Stimulated activated CD4-positive, alpha-beta T cell treated with anti-CD3 and anti-CD28 coated beads, TNF-alpha, amount 100 ng/mL, for 24 hours (primary cell): ENCODE results near the gene KRT75.
"Not testable (repeated sequence)": the region's sequence is repeated elsewhere in the genome, so short reads cannot be mapped to it uniquely, and the experiment has no call there.

Experiments
- DNase-seq, 3 experiments: peaks; one replicate each; pipeline ENCODE4 v3.0.0-alpha.2; 2020; ENCODE audit warnings: low read depth in 3 of 3

Gene KRT75

GRCh38 chr12:52415870-52416750, 18.1 kb downstream of the KRT75 start:
- DNase-seq, result no peak

- DNase-seq, result no peak
Observed at GRCh38 chr12:52414936-52415335, 19.2 kb downstream of the KRT75 start.

DNA sequence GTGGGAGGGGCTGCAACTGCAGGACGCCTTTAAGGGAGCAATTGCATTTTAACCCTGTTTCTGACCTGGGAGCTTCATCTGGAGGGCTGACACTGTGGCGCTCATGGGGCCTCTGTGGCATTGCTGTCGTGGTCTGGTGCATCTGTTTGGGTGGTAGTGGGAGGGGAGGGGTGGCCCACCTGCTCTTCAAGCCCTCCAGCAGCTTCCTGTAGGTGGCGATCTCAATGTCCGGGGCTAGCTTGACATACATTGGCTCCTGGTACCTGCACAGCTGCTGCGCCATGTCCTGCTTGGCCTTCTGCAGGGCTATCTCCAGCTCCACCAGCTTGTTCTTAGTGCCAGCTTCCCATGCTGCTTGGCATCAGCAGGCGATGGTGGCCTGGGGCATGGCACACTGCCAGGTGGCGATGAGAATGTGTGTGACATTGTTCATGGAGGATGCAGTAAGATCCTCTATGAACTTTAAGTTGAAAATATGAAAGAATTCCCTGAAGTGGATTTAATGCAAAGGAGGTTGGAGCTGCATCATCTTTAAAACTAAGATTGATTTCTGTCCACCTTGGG, 20.3 kb downstream of the KRT75 start:
- DNase-seq, result no peak

DNA sequence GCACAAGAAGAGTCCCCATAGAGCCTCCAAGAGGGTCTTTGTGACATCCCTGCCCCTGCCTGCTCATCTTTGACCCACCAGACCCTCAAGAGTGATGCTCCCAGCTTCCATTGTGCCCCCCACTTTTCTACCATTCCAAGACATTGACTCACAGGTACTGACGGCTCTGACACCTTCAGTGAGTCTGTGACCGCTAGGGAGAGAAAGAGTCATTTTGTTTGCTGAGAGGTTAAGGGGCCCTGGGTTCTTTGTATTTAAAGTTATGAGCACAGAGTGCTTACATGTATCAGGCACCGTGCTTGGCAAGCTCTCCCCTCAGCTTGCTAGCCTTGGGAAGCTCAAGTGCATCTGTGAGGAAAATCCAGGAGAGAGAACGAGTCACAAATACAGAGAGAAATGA, 21.0 kb downstream of the KRT75 start:
- DNase-seq, result no peak

GRCh38 chr12:52411815-52412214, 22.4 kb downstream of the KRT75 start:
- no peak for DNase-seq

DNA sequence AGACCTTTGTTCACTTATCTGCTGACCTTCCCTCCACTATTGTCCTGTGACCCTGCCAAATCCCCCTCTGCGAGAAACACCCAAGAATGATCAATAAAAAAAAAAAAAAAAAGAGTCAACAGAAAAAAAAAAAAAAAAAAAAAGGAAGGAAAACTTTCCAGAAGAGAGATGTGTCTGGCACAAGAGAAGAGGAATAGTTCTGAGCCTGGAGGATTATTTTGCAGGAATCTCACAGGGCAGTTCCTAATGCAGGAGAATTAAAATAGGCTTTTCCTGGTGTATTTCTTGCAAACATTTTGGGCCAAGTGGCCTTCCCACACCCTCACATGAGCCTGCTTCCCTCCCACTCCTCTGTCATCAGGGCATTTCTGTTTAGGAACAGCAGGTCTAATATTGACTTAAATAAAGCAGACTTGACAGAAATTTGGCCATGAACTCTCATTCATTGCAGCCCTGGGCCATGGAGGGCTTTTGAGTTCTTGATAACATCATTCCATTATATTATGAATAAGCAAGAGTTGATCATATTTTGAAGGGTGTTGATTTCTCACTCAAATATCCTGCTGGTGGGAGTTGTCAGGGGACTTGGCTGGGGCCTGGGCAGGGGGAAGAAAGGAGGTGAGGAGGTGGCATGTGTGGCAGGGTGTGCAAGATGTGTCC, 23.5 kb downstream of the KRT75 start:
- not testable (repeated sequence) for DNase-seq

DNA sequence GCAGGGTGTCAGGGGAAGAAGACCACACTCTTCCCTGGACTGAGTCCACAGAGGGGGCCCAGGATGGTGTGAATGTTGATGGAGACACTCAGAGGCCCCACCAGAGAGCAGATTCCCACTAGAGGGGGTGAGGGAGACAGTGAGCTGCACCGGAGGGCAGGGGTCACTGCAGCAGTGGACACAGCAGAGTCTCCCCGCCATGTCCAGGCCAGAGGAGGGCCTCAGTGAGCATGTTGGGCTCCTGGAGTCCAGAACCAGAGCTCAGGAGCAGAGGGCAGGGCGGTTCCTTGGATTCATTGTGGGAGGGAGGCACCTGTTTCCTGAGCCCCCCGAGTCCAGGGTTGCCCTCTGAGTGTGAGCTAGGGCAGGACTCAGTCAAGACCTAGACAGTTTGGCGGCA, 26.3 kb downstream of the KRT75 start:
- DNase-seq, result no peak

DNA sequence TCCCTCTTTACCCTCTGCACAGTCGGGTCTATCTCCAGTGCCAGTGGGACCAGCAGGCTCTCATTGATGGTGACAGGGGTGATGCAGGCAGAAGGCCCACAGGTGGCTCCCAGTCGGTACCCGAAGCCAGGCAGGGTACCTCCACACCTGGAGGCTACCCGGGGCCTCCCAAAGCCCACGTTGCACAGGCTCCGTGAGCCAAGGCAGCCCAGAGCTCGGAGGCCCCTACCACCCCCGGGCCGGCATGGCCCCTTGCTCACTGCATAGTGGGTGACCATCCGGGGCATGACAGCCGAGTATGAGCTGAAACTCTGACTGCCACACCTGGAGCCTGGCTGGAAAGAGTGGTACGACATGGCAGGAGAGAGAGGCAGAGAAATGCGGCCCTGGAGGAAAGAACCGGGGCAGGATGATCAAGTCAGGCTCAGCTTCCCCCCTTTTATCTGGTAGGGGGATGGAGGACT, 28.2 kb downstream of the KRT75 start, which contains the start of gene KRT82:
KRT82 (minus strand) TSS at position 414 of the 464 bp plus-strand sequence; CDS start at position 356, 58 bp downstream.
- no peak for DNase-seq

- no peak for DNase-seq
Observed at GRCh38 chr12:52404951-52405350, 29.2 kb downstream of the KRT75 start.

GRCh38 chr12:52403561-52403960, 30.6 kb downstream of the KRT75 start:
- DNase-seq, result no peak

DNA sequence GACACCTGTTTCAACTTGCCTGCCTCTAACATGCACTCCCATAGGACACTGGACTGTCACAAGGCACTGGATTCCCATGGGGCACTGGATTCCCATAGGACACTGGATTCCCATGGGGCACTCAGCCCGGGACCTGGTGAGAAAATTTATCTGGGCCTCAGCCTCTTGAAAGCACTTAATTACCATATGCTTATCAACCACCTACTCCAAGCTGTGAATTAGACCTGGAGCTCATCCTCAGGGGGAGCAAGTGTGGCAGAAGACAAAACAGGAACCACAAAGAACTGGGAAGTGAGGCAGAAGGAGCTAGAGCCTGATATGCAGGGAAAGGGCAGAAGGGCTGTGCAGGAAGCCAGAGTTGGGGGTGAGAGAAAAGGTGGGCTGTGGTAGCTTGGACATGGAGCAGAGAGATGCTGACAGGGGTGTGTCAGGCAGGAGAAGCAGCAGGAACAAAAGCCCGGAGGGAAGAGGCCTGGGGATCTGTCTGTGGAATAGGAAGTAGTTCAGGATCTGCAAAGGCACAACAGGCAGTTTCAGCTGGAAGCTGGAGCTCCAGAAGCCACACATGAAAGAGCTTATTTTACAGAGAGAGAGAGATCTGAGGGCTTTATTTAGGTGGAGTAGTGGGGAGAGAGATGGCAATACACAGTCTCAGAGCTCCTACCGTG, 31.2 kb downstream of the KRT75 start:
- DNase-seq, result no peak

- DNase-seq, result no peak
Observed at GRCh38 chr12:52402377-52402776, 31.8 kb downstream of the KRT75 start.

DNA sequence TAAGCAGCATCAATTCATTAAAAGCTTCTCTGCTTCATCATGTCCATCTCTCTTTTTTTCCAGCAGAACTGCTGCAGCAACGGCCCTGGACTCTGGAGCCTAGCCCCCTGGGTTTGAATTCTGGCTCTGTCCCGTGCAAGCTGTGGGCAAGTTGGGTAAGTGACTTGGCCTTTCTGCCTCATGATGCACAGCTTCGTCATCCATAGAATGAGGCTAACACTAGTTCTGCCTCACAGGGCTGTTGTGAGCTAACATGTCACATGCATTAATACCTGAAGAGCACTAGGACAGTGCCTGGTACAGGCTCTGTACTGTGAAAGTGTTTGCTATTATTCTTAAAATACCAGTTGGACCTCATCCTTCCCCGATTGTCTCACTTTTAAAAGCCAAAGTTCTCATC, 32.2 kb downstream of the KRT75 start:
- DNase-seq, result no peak

GRCh38 chr12:52401526-52401925, 32.6 kb downstream of the KRT75 start:
- DNase-seq, result no peak

- DNase-seq, result no peak
Observed at GRCh38 chr12:52400906-52401305, 33.3 kb downstream of the KRT75 start.

GRCh38 chr12:52399756-52400155, 34.4 kb downstream of the KRT75 start:
- no peak for DNase-seq

GRCh38 chr12:52398176-52398575, 36.0 kb downstream of the KRT75 start:
- no peak for DNase-seq

DNA sequence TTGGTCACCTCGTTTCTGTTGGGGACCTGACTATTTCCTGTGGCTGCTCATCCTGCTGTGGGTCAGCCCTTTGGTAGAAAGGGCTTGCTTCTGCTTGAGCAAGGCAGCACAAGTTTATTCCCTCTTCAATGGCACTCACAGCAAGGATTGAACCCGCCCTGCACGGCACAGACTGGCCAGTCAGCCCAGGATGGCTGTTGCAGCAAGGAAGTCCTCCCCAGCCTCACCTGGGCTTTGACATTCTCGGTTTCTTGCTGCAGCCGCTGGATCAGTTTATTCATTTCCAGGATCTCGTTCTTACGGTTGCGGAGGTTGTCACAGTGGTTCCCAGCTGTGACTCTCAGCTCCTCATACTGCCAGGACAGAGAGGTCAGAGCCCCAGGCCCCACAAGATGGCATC, 37.5 kb downstream of the KRT75 start:
- DNase-seq, result no peak

GRCh38 chr12:52395761-52396434, 38.3 kb downstream of the KRT75 start:
- DNase-seq, result no peak

DNA sequence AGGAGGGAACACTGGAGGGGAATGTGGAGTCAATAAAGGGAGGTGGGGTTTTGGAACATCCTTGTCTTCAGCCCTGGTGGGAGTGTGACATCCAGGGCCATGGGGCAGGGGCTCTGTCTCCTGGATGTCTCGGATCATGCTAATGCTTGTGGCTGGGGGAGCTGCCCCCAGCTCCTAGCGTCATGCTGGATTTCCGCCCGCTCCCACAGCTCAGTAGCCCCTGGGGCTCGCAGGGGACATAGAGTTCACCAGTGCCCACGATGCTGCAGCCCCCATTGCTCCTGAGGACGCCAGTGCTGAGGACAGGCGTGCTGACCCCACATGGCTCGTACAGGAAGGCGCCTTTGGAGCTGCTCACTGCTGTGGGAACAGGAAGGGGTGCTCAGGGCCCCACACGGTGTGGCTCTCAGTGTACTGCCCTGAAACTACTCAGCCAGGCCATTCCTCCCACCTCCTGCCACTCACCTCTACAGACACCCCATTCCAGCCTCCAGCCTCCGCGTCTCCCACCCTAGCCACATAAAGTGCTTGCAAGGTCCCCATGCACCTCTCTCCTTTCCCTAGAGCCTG, 39.2 kb downstream of the KRT75 start:
- no peak for DNase-seq

- no peak for DNase-seq
Observed at GRCh38 chr12:52392465-52393007, 41.6 kb downstream of the KRT75 start.
